22Rv1 (cell line): ENCODE data around the gene ANKLE1.

Experiments used
- ZFX ChIP-seq: fragments of 450-650 bp; IDR thresholded peaks from 2 replicates; pipeline ENCODE4 v1.6.1; 2017; ENCODE audit warnings: antibody characterized with exemption, borderline replicate concordance
- TF ChIP-seq, protein P1 (sequence below): fragments of 450-650 bp; IDR thresholded peaks from 2 replicates; pipeline ENCODE4 v1.5.1; 2017; ENCODE audit warnings: mild to moderate bottlenecking

DNA sequence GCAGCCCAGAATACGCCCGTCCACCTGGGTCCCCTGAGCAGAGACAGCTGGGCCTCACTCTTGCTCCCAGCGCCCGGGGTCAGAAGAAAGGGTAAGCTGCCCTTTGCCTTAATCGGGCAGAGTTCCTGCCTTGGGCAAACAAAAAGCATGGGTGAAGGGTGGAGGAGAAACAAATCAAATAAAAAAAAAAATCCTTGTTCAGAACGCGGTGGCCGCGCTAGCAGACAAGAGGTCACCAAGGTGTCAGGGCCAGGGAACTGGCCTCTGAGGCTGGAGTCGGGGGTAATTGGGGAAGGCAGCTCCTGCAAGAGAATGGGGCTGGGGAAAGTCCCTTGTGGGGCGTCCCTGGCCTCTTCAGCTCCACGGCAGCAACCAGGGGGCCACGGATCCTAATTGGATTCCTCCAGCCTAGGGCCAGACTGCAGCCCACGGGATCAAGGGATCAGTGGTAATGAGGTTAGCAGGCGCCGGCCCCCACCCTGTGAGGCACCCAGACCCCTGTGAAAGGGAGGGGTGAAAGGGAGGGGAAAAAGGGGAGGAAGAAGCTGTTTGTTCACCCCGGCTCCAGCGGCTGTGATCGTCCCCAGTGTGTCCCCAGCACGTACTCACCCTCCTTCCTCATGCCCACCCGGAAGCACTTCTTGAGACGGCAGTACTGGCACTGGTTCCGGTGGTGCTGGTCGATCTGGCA lies 41.5 kb upstream of the ANKLE1 start:
- TF ChIP-seq, protein P1, sequence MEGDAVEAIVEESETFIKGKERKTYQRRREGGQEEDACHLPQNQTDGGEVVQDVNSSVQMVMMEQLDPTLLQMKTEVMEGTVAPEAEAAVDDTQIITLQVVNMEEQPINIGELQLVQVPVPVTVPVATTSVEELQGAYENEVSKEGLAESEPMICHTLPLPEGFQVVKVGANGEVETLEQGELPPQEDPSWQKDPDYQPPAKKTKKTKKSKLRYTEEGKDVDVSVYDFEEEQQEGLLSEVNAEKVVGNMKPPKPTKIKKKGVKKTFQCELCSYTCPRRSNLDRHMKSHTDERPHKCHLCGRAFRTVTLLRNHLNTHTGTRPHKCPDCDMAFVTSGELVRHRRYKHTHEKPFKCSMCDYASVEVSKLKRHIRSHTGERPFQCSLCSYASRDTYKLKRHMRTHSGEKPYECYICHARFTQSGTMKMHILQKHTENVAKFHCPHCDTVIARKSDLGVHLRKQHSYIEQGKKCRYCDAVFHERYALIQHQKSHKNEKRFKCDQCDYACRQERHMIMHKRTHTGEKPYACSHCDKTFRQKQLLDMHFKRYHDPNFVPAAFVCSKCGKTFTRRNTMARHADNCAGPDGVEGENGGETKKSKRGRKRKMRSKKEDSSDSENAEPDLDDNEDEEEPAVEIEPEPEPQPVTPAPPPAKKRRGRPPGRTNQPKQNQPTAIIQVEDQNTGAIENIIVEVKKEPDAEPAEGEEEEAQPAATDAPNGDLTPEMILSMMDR = no peak
- TF ChIP-seq ZFX = no peak
